A673 (cell line): ENCODE measurements around the gene MRGPRF. TPM values are rescaled to one million over a fixed set of nuclear protein-coding genes. Genes with fewer than 3 reads are reported as not detected.

ENCODE experiments used
- BruUV-seq: library from RNA; stranded (reverse); fragments of 400-500 nt; replicated peaks from 2 replicates; lab custom pipeline; 2021; lab: Mats Ljungman, UMichigan
- CTCF ChIA-PET: fragments of 300-600 bp; sonication (Branson Sonifier 250); formaldehyde crosslinking; loops from one replicate; lab custom pipeline; 2022; ENCODE audit warnings: antibody characterized with exemption; lab: Charles Lee
- POLR2A ChIA-PET: fragments of 300-600 bp; sonication (Branson Sonifier 250); formaldehyde crosslinking; loops from one replicate; lab custom pipeline; 2022; ENCODE audit warnings: antibody characterized with exemption; ENCODE audit not compliant: low non-redundant PET; lab: Charles Lee
- DNase-seq: peaks from one replicate; pipeline ENCODE4 v3.0.0-alpha.2; 2015; ENCODE audit warnings: low spot score
- H3K27ac ChIP-seq: fragments of 200-600 bp; sonication (generic); 2 replicates; pipeline ENCODE4 v1.5.1; 2016; ENCODE audit warnings: mixed run types, low read depth, mild to moderate bottlenecking, mixed read lengths, antibody characterized with exemption, low read length; ENCODE audit not compliant: poor library complexity, severe bottlenecking
- H3K27me3 ChIP-seq: fragments of 200-600 bp; sonication (generic); replicated peaks from 2 replicates; pipeline ENCODE4 v1.6.1; 2017; ENCODE audit warnings: mixed run types, low read depth, mild to moderate bottlenecking, mixed read lengths, antibody characterized with exemption, low read length; ENCODE audit not compliant: insufficient read depth, poor library complexity
- H3K36me3 ChIP-seq: fragments of 200-600 bp; sonication (generic); 2 replicates; pipeline ENCODE4 v1.6.1; 2016; ENCODE audit warnings: mixed run types, mild to moderate bottlenecking, mixed read lengths, antibody characterized with exemption, low read length; ENCODE audit not compliant: insufficient read depth, poor library complexity, severe bottlenecking
- H3K4me1 ChIP-seq: fragments of 200-600 bp; sonication (generic); 2 replicates; pipeline ENCODE4 v1.6.1; 2017; ENCODE audit warnings: mixed run types, mild to moderate bottlenecking, mixed read lengths, antibody characterized with exemption, low read length; ENCODE audit not compliant: insufficient read depth, poor library complexity, severe bottlenecking
- H3K4me3 ChIP-seq: fragments of 200-600 bp; sonication (generic); 2 replicates; pipeline ENCODE4 v1.5.1; 2016; ENCODE audit warnings: low read depth, mixed run types, mild to moderate bottlenecking, mixed read lengths, low read length; ENCODE audit not compliant: poor library complexity, severe bottlenecking
- H3K9me3 ChIP-seq: fragments of 200-600 bp; sonication (generic); 2 replicates; pipeline ENCODE4 v1.6.1; 2016; ENCODE audit warnings: mixed run types, low read depth, mild to moderate bottlenecking, mixed read lengths, antibody characterized with exemption, low read length; ENCODE audit not compliant: poor library complexity, severe bottlenecking
- EZH2 ChIP-seq: fragments of 200-600 bp; sonication (generic); IDR thresholded peaks from 2 replicates; pipeline ENCODE4 v1.6.1; 2017; ENCODE audit warnings: borderline replicate concordance, low read depth, mild to moderate bottlenecking, mixed read lengths, antibody characterized with exemption, low read length; ENCODE audit not compliant: poor library complexity, severe bottlenecking
- intact Hi-C: fragments of 100-400 bp; cut with micrococcal nuclease; formaldehyde crosslinking; loops from one replicate; pipeline ENCODE4 v1.10.0; 2022; ENCODE audit not compliant: unreplicated experiment
- total RNA-seq: library from RNA; stranded (reverse); gene quantifications from 2 replicates; pipeline ENCODE4 v1.2.3, GENCODE V29; 2021
- TF ChIP-seq, protein P1 (sequence below): fragments of 300-800, 200-600 bp; sonication (generic); conservative IDR thresholded peaks from 2 replicates; pipeline ENCODE4 v1.5.1; 2017; ENCODE audit warnings: low read depth, mild to moderate bottlenecking, antibody characterized with exemption, low read length, moderate library complexity, mixed read lengths

Gene MRGPRF
- total RNA-seq, 1 experiment from 2014 or later, result 9.3 TPM

DNA sequence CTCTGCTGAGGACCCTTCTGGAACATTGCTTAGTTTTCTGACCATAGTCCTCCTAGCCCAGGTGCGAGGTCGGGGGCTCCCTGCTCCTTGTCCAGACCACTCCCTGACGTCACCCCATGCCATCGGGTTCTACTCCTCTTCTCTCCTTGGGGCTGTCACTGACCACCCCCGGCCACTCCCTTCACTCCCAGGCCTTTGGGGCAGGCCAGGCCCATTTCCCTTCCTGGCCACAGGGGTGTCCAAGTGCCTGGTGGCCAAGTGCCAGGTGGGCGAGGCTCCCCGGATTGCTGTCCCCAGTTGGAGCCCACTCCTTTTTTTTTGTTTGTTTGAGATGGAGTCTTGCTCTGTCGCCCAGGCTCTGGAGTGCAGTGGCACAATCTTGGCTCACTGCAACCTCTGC lies 51.8 kb downstream of the MRGPRF start:
- POLR2A ChIA-PET, result no interaction called here
- TF ChIP-seq, protein P1, sequence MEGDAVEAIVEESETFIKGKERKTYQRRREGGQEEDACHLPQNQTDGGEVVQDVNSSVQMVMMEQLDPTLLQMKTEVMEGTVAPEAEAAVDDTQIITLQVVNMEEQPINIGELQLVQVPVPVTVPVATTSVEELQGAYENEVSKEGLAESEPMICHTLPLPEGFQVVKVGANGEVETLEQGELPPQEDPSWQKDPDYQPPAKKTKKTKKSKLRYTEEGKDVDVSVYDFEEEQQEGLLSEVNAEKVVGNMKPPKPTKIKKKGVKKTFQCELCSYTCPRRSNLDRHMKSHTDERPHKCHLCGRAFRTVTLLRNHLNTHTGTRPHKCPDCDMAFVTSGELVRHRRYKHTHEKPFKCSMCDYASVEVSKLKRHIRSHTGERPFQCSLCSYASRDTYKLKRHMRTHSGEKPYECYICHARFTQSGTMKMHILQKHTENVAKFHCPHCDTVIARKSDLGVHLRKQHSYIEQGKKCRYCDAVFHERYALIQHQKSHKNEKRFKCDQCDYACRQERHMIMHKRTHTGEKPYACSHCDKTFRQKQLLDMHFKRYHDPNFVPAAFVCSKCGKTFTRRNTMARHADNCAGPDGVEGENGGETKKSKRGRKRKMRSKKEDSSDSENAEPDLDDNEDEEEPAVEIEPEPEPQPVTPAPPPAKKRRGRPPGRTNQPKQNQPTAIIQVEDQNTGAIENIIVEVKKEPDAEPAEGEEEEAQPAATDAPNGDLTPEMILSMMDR, result no peak
- TF ChIP-seq EZH2, result no peak
- BruUV-seq, result no TSS peak
- no peaks in the 10 kb centered on the region for H3K4me1 ChIP-seq
- intact Hi-C loops, result no loop called here
- H3K27me3 ChIP-seq, result no peaks in the 10 kb centered on the region
- H3K36me3 ChIP-seq, result no peaks in the 10 kb centered on the region
- no peak overlapping the region for H3K27ac ChIP-seq
- CTCF ChIA-PET, result no interaction called here
- no peaks in the 10 kb centered on the region for H3K9me3 ChIP-seq
- H3K4me3 ChIP-seq, result no peak overlapping the region
- no peak for DNase-seq

DNA sequence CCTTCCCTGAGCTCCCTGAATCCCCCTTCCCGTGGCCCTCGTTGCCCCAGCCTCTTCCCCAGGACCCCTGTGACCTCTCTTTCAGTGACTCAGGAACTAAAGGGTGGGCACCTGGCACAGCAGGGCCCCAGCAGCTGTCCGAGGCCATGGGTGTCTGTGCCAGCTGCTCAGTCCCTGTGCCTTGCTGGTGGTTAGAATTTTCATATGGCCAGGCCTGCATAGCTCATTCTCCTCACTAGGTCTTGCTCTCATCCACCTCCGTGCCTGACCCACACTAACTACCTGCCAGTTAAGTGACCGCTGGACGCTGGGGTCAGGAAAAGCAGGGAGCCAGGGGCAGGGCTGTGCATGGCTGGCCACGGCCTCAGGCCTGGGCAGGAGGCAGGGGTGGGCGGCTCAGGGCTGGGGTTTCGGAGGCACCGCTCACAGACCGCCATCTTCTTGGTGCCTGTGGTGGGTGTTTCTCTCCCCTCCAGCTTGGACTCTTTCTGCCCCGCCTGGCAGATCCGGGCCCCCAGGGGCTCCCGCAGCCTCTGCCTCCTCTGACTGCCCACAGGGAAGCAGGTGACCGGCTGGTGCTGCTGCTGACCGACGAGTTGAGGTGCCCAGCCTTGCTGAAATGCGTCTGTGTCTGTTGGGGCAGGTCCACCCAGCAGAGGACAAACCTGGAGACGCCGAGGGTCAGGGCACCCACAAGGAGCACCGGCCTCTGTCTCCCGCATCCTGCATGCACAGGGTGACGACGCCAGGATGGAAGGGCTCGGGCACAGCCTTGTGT lies 52.6 kb downstream of the MRGPRF start:
- POLR2A ChIA-PET, result no interaction called here

GRCh38 chr11:68959465-68960293 lies 53.4 kb downstream of the MRGPRF start:
- H3K4me3 ChIP-seq, result no peak overlapping the region
- intact Hi-C loops, result no loop called here
- no peaks in the 10 kb centered on the region for H3K36me3 ChIP-seq
- CTCF ChIA-PET, result interaction anchor here (0.6 kb wide), 1 partner anchor 7 kb away, joined by 7 read pairs; no protein-coding TSS in a partner anchor
- no peak overlapping the region for H3K27ac ChIP-seq
- BruUV-seq, result no TSS peak
- no peaks in the 10 kb centered on the region for H3K27me3 ChIP-seq
- H3K4me1 ChIP-seq, result no peaks in the 10 kb centered on the region
- POLR2A ChIA-PET, result no interaction called here
- DNase-seq, result no peak
- H3K9me3 ChIP-seq, result no peaks in the 10 kb centered on the region
- TF ChIP-seq, protein P1, result no peak
- TF ChIP-seq EZH2, result no peak

More for the DNA sequence above, 52.6 kb downstream of the MRGPRF start:
- intact Hi-C loops, result no loop called here
- DNase-seq, result no peak
- Histone ChIP-seq H3K36me3 (no peaks in the 10 kb centered on the region), H3K4me3 (no peak overlapping the region), H3K4me1 (no peaks in the 10 kb centered on the region), H3K9me3 (no peaks in the 10 kb centered on the region), H3K27ac (no peak overlapping the region), H3K27me3 (no peaks in the 10 kb centered on the region)
- CTCF ChIA-PET, result interaction anchor here (0.6 kb wide), 1 partner anchor 8 kb away, joined by 7 read pairs; no protein-coding TSS in a partner anchor
- no TSS peak for BruUV-seq
- no peak for TF ChIP-seq EZH2
- TF ChIP-seq, protein P1, result no peak
